CD4-positive, alpha-beta T cell treated with Interleukin-4 for 1 hour (primary cell): Measurements from ENCODE around the gene PDE4D.
"Not testable (repeated sequence)": the region's sequence is repeated elsewhere in the genome, so short reads cannot be mapped to it uniquely, and the experiment has no call there.

Source experiments
- DNase-seq, 2 donors: peaks; one replicate each; pipeline ENCODE4 v3.0.0-alpha.2; 2020 to 2022

PDE4D gene

GRCh38 chr5:59798862-59799667, 94.5 kb downstream of the PDE4D start:
- no peak for DNase-seq

- no peak for DNase-seq
Observed at GRCh38 chr5:59795141-59795540, 98.4 kb downstream of the PDE4D start.

DNA sequence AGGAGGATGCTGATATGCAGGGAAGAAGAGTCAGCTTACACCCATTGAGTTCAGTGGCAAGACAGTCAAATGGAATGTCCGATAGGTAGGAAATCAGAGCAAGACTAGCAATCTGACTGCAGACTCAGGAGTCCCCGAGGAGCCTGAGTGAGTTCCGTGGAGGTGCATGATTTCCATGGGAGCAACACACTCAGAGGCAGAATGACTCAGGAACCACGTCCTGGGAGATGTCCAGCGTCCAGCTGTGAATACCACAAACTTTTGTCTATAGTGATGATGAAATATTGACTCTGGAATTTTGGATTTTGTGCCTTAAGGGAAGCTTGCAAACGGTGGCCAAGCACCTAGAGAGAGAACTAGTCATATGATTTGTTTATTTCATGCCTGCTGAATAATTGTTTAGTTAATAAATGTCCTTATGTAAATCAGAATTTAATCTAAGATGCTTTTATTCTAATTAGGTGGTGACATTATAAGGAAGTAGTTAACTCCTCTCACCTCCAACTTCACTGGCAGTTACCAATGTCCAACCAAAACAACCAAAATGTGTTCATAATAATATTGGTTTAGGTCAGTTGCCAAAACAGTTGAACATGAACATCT, 100.4 kb downstream of the PDE4D start:
- no peak for DNase-seq

DNA sequence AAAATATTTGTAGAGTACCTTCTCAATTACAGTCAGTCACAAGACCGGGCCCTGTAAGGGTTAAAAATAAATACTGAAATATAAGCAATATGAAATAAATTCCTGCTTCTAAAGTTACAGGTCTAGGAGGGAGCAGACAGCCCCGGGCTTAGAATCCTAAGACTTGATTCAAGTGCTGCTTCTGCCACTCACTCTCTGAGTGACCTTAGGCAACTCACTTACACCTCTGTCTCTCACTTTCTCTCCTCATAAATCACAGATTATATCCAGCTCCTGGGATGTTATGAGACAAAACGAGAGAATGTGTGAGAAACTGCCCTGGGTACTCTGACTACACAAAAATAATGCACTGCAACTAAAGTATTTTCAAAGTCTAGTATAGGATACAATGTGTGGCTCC, 101.9 kb downstream of the PDE4D start:
- no peak for DNase-seq

DNA sequence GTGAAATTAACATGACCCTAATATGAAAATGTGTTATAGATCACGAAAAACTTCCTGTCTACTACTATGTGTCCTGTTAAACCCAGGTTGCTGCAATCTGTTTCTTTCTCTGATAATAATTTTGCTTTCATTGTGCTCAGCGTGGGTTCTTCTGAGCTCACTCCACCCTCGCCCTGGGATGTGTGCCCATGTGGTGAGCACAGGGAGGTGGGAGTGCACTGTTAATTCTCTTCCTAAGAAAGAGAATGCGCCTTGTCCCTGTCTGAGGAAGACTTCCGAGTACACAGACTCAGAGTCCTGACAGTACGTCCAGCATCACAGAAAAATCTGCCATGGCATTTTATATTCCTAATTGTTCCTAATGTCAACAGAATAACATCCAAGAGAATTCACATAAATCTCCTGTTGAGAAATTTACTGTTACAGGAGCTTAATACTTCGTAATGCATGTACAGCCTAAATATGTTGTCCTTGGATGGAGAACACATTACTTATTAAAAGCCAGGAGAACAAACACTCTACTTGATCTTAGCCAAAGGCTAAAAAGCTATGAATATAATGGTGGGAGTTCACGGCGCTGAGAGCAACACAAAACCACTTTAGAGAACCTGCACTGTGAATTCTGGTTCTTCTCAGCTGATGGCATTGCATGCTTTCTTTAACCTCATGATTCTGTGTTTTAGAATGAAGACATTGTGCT, 102.6 kb downstream of the PDE4D start:
- no peak for DNase-seq

- DNase-seq = peak; percentile 19 to 27
Observed at GRCh38 chr5:59790376-59790775, 103.2 kb downstream of the PDE4D start.

- DNase-seq = no peak
Observed at GRCh38 chr5:59789894-59790293, 103.6 kb downstream of the PDE4D start.

DNA sequence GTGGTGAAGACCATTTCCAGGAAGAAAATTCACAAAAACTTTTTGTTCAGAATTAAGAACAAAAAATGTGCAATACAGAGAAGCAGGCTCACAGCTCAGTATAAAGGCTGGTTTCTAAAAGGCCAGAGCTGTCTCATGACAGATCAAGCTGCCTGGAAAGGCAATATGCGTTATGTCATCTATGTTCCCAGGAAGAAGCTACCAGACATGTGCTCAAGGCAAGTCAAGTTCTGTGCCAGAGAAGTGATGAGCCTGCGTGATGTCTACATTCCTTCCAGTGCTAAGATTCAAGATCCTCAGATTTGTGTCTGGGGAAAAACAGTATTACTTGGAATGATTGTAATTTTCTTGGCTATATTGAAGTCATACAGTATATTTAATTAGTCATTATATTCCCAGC, 104.3 kb downstream of the PDE4D start:
- DNase-seq = no peak

- DNase-seq = no peak
Observed at GRCh38 chr5:59786334-59786805, 107.2 kb downstream of the PDE4D start.

GRCh38 chr5:59785676-59786333, 107.7 kb downstream of the PDE4D start:
- DNase-seq = no peak

DNA sequence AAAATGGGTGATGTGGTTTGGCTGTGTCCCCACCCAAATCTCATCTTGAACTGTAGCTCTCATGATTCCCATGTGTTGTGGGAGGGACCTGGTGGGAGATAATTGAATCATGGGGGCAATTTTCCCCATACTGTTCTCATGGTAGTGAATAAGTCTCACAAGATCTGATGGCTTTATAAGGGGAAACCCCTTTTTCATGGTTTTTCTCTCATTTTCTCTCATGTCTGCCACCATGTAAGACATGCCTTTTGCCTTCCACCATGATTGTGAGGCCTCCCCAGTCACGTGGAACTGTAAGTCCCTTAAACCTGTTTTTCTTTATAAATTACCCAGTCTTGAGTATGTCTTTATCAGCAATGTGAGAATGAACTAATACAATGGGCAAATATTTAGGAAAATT, 108.8 kb downstream of the PDE4D start:
- not testable (repeated sequence) for DNase-seq

DNA sequence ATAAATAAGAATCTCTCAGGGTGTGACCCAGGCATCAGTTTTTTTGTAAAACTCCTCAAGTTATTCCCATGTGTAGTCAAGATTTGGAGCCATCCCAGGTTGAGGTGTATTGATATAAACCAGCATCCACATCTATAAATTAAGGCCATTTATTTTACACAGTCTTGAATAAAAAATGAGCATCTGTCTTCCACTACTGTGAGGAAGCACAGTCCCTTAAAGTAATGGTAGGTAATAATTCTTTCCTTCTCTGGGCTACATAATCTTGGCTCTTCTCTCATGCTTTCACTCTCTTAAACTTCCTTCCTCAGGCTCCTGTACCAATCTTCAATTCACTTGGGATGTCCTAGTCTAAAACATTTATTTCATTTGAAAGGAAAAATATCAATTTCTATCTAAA, 110.3 kb downstream of the PDE4D start:
- no peak for DNase-seq

- DNase-seq = no peak
Observed at GRCh38 chr5:59782856-59783255, 110.7 kb downstream of the PDE4D start.

DNA sequence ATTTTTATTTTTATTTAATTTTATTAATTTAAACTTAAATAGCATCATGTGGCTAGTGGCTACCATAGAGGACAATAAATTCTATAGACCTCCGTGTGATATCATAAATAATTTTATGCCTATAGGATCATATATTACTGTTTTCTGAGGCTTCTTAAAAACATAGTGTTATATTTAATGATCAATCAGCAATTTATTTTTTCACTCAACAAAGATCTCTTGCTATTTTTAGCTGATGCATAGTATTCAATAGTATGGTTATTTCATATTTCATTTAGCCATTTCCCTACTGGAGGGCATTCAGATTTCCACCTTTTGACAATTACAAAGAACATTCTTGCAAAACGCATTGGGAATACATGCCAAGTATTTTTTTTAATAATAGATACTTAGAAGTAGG, 114.1 kb downstream of the PDE4D start:
- DNase-seq = no peak

DNA sequence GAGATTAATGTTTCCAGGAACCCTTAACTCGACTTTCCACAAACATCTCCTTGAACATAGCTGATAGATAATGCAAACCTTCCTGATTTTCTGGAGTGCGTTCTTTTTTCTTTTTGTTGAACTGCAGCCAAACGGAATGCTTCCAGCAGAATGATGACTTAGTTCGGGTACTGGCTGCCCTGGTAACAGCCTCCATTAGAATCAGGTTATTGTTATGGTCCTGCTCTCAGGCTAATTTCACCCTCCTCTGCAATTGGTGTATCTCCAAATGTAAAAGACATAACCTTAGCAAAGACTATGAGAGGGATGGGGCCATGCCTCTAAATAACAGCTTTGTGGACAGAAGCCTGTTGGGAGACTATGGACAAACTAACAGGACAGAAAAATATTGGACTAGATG, 116.5 kb downstream of the PDE4D start:
- DNase-seq = no peak

- DNase-seq = no peak
Observed at GRCh38 chr5:59773294-59773693, 120.2 kb downstream of the PDE4D start.

DNA sequence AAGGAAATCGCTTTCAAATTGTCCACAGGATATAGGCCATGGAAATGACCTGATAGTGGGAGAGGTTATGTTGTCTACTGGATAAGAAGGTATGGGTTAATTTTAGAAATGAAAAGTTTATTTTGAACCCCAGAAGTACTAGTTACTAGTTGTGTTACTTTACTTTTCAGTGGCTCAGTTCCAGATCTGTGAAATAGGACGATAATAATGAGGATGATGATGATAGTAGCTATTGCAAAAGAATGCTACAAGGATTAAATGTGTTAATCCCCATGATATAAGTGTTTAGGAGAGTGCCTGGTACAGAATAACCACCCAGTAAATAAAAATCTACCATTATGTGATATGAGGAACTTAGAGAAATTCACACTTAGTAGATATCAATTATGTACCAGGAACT, 120.8 kb downstream of the PDE4D start:
- DNase-seq = no peak

- no peak for DNase-seq
Observed at GRCh38 chr5:59772206-59772605, 121.3 kb downstream of the PDE4D start.

GRCh38 chr5:59770953-59771352, 122.6 kb downstream of the PDE4D start:
- DNase-seq = no peak

DNA sequence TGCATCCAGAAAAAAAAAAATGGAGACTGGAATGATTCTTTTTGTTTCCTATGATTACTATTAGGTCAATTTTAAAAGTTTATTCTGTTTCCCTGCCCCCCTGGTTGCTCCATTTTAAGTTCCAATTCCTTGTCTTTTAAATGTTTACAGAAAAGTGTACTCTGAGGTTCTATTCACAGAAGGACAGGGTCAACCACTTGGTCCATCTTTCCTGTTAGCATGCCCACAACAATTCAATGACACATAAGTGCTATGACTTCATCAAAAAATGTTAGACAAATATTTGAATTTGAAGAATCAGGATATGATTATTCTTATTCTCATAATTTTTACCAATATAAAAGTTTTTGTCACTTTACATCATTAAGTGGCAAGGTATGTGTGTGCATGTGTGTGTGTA, 123.7 kb downstream of the PDE4D start:
- no peak for DNase-seq

GRCh38 chr5:59769041-59769360, 124.5 kb downstream of the PDE4D start:
- no peak for DNase-seq

GRCh38 chr5:59768152-59769040, 125.1 kb downstream of the PDE4D start:
- peak; percentile 11 to 44 for DNase-seq
